LoVo (cell line): Measurements from ENCODE around the gene GALNT16.
"Not testable (repeated sequence)": the region's sequence is repeated elsewhere in the genome, so short reads cannot be mapped to it uniquely, and the experiment has no call there.

Experiments used
- DNase-seq: peaks from one replicate; pipeline ENCODE4 v3.0.0-alpha.2; 2016; ENCODE audit warnings: low spot score

Gene GALNT16

DNA sequence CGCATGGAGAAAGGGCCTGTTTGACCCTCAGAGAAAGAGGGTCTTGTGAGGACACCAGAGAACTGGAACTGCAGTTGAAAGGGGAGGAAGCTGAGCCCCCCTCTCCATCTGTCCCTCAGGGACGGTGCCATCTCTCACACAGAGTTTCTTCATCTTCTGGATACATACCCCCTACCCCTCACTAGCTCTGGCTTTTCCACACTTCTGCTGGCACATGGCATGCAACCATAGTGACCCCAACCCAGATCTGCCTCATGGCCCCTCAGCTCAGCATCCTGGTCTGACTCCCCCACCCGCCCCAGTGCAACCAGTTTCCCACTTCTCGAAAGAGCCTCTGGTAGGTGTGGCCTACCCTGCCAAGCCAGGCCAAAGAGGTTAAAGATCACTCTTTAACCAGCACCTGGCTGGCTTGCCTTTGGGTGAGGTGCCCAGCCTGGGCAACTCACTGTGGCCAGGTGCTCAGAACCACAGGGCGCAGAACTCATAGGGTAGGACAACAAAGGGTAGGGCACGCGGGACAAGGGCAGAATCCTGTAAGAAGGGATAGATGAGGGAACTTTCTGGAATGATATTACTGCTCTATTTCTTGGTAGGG, 25.8 kb downstream of the GALNT16 start:
- no peak for DNase-seq

DNA sequence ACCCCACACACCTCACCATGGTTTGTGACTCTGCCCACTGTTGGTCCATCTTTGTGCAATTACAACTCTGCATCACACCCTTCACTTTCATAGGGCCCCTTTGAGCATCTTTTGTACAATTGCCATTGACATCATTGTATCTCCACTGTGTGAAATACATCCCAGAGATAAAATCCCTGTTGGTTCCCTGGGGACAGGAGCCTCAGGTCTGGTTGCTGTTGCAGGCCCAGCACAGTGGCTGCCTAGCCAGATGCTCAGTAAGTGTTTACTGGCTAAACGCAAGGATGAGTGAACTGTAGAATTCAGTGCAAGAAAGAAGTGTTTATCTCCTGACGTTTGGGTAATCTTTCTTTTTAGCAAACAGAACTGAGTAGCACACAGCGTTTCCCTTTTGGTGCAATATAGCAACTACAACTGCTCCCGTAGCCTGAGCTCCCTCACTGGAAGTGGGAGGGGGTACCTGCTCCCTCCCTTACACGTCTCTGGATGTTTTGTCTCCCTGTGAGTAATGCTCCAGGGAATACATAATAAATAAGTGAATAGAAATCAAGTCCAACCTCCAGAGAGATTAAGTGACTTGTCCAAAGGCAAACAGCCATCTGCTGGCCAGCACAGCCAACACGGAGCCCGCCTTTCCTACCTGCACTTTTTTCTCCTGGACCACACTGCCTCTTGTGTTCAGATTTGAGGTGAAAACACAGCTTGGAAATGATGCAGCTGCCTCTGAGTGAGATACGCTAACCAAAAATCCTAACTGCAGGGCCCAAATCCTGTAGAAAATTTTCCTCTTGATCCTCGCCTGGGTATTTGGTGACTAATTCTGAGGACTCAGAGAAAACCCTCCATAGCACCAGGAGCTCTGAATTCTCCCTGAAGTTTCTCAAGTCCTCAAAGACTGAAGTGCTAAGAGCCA, 27.4 kb downstream of the GALNT16 start:
- DNase-seq: no peak

DNA sequence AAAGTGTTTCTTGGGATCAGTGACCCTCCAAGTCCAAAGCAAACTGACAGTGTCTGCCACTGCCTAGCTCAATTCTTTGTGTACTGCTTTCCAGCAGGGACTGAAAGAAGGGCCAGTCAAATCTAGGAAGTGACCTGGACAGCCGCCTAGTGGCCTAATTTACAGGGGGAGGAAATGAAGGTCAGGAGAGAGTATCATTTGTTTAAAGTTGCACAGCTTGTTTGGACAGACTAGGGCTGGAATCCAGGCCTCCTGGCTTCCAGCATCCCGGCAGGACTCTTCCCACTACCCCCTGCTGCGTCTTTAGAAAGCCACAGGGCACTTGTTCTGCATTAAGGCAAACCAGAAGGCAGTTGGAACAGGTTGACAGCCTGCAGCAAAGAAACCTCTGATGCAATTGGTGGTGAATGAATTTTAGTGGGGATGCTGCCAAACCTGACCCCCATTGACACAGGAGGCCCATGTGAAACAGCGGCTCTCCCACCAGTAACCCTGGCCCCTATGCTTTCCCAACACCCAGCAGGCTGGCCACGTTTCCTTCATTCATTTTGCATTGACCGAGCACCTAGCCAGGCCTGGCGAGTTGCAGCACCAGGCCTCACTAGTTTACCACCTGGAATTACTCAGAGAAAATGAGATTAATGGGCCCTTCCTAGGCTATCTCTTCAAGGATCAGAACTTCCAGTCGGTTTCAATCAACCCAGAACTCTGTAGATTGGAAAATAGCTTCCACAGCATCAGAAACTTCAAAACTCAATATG, 28.2 kb downstream of the GALNT16 start:
- no peak for DNase-seq

DNA sequence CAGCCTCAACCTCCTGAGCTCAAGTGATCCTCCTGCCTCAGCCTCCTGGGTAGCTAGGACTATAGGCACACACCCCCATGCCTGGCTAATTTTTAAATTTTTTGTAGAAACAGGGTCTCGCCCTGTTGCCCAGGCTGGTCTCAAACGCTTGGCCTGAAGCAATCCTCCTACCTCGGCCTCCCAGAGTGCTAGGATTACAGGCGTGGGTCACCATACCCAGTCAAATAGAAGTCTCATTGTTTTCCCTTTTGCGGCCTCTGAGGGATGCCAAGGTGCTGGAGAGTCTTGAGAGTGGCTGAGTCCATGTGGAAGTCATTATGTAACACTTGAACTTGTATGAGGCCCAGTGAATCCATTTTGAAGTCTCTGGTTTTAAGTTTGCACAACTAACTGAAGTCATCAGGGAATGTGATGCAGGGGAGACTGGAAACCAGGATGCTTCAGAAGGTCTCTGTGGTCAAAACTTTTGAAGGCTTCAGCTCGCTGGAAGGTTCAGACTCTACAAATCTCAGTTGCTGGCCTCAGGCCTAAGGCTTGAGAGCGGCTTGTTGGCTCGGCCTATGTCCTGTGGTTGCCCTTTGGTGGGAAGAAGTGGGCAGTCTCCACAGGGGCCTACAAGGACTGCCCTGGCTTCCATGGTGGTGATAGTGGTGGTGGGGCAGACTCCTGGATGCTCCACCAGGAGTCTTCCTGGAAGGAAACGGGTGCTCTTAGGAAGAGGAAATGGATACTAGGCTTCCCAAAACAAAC, 29.2 kb downstream of the GALNT16 start:
- no peak for DNase-seq

DNA sequence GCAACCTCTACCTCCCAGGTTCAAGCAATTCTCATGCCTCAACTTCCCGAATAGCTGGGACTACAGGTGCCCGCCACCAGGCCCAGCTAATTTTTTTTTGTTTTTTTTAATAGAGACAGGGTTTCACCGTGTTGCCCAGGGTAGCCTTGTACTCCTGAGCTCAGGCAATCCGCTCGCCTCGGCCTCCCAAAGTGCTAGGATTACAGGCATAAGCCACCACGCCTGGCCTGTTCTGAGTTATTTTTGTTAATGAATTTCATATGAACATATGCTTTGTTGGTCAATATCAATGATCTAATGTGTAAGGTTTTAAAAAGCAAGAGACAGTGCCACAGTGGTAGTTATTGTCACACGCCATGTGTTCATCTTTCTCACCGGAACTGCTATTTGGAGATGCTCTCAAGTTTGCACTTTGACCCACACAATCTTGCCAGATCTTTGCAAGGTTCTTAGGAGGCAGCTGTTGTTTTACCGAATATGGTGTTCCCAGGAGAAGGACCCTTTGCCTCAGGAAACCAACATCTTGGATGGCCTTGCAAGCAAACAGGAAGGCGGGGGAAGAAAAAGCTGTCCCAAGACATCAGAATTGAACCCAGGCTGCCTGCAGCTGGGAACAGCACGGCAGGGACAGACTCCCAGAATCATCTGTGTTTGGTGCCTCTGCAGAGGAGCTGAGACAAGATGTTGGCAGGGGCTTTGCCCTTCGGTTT, 30.0 kb downstream of the GALNT16 start:
- no peak for DNase-seq

DNA sequence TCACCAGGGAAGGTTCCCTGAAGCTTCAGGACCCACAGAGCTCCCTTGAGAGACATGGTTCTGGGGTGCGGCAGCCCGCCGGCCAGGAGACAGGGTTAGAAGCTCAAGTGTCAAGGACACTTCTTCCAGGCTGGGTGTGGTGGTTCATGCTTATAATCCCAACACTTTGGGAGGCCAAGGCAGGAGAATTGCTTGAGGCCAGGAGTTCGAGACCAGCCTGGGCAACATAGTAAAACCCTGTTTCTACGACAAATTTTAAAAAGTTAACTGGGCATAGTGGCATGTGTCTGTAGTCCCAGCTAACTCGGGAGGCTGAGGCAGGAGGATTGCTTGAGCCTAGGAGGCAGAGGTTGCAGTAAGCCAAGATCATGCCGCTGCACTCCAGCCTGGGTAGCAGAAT, 30.9 kb downstream of the GALNT16 start:
- DNase-seq: not testable (repeated sequence)

DNA sequence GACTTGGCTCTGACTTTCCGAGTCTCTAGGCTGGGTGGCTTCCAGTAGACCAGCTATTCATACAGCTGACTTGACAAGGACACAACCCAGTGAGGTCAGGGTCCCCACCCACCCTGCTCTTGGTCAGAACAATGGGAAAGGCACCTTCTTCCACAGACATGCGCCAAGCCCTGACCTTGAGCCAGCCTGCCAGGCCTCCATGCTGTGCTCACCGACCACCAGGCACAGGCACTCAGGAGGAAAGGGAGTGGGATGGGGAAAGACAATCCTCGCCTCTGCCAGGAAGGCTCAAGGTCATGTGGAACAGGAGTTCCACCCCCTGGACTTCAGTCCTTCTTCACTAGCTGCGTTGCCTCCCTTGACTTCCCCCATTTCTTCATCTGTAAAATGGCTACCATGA, 31.4 kb downstream of the GALNT16 start:
- DNase-seq: no peak

DNA sequence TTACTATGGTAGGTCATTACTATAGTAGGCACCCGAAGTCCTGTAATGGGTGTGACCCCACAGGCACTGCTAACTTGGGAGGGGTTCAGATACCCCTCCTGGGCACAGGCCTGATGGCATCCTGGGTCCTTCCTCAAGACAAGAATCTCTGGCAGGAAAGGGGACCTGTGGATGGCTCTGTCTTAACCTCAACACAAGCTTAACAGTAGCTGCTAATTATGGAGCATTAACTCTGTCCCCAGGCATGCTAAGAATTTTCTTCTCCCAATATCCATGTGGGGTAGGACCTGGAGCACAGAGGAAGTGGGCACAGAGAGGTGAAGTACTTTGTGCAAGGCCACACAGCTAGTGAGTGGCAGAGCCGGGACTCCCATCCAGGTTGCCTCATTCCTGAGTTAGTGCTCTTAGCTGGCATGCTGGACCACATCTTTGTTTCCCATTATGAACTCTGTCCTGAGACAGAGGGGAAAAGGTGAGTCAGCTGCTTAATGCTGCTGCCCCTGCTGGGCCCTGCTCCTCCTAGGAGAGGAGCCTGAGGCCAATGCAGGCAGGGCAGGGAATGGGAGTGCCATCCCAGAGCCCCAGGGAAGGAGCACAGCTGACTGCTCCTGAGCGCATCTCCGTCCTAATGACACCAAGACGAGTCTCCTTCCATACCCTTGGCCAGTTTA, 32.1 kb downstream of the GALNT16 start:
- no peak for DNase-seq

DNA sequence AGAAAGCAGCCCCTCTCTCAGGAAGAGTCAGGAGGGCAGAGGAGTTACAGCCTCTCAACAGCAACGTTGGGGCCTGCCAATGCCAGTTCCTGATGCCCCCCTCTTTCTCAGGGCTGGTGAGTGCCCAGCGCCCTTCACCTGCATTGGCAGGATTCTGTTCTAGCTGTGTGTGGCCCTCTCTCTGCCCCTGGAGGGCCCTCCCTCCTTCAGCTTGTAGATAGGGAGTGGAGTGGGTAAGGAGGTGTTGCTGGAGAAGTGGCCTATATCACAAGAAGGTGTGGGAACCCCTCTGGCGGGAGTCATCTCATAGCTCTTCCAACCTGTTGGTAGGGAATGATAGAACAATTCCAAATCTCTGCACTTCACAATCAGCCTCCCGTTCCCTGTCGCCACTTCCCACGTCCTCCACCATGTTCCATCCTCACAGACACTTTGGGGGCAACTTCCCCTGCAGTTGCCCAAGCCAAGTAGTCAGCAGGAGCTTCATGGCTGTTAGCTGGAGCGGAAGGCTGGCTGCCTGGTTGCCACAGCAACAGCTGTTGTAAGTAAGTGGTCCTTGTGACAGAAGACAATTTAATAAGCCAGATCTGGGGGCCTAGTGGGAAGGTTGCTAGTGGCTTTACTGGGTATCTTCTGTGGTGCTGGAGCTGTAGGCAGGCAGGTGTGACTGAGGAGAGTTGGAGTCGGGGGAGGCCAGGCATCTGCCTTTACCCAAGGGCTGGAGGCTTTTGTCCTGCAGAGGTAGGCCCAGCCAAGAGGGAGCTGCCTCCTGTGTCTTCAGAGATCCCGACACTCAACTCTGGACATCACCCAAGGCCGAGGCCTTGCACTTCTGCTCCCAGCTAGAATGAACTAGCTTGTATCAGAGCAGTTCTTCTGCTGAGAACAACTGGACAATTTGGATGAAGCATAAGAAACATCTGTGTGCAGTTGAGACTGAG, 38.4 kb downstream of the GALNT16 start:
- no peak for DNase-seq

DNA sequence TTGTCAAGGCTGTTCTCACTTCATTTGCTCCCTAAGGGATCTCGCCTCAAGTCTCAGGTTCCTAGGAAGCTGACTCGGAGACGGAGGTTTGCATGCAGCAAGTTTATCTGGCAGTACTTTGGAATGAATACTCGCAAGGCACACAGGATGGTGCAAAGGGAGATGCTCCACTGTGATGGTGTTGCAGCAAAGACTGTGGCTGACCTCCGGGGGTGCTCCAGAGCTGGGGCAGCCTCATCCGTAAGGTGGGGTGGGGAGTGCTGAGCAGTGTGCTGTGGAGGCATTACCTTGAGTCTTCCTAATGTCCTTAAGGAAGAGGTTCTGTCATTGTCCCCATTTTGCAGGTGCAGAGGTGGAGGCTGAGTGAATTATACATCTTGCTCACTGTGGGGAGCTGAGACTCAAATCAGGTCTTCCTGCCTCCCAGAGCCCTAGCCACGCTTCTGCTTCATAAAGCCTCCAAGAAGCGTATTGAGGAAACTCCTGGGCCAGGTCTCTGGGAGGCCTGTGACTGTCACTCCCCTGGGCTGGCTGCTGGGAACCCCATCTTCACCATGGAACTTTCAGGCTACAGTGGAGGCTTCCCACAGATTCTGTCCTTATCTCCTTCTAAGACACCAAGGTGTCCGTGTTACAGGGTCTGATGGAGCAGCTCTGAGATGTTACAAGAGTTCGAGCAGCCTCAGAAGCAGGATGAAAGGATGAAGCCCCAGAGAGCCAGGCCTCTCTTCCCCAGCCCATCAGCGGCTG, 39.5 kb downstream of the GALNT16 start:
- DNase-seq: no peak

DNA sequence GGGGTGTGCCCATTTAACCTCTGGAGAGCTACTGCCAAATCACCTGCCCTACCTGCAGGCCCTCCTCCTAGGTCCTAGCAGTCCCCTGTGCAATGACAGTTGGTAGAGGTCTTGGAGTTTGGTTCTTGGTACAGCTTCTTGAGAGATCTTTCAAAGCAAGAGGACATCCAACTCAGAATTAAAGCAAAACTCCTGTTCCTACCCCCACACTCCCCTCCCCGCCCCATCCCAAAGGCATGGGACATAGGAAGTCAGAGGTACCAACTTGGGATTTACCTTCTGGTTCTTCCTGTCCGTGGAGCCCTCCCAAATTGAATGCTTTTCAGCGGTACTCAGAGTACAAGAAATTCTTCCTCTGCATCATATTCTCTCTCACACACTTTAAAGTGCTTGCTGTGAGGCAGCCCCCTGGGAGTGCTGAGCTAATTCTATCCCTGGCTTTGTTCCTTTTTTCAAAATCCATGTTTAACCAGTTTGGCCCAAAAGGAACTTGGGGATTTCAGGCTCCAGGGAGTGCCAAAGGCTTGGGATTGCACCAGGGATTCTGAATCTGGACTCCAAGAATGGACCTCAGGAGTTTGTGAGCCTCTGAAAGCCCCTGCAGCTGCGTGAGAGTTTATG, 40.8 kb downstream of the GALNT16 start:
- DNase-seq: no peak

DNA sequence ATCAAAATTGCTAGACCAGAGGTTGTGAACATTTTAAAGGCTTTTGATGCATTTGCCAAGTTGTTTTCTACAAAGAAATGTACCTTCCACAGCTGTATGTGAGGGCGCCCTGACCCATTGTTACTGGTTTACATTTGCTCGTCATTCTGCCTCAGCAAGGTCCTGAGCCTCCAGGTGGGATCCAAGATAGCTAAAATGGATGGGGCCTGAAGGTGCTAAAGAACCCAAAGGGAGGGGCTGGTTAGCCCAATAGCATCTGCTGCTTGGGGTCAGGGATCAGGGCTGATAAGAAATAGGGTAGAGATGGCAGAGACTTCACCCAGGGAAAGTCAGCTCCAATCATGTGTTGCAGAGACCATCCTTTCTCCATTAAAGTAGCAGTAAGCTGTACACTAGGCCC, 43.1 kb downstream of the GALNT16 start:
- DNase-seq: no peak

DNA sequence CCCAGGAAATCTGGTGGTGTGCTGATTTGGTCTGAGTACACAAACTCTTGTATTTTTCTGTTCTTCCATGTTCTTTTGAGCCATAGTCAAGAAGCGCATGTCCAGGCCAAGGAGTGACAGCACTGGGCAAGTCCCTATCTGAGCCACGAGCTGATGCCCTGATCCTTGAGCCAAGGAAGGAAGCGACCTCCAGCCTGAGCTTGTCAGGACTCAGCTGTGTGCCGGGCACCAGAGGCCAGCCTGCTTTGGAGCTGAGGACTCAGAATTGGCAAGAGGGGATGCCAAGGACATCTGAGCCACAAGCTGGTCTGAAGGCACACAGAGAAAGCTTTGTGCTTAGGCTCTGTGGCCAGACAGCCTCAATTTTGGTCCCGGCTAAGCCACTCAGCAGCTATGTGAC, 52.6 kb downstream of the GALNT16 start:
- no peak for DNase-seq

DNA sequence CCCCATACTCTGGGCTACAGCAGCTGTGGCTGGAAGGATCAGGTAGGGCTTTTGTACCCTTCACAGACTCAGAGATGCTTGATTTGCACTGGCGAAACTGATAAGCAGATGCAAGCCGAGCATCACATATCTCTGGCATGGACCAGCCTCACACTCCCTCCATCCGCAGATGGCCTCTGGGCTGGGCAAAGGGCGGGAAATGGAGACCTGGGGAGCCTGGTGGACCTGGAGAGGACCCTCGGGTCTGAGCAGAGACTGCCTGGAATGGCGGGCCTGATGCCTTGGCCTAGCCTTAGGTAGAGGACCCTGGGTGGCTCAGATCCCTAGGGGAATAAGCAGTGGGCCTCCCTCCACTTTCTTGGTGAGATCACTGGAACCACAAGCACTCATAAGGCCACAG, 53.2 kb downstream of the GALNT16 start:
- no peak for DNase-seq

DNA sequence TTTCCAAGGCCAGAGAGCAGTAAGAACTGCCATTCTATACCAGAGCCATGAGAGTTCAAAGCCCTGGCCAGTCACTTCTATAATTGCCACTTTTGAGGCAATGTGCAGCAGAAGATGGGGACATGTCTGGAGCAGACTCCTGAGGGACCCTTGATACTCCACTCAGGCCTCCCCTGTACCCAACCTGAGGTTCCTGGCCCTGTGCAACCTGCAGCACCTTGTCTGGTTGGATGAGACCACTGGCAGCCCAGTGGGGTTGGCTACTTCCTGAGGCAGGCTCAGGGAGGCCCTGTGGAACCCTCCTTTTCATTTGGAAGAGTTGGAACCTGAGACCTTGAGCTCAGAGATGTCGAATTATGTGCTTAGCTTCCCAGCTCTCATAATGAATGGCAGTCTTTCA, 54.4 kb downstream of the GALNT16 start:
- DNase-seq: no peak

DNA sequence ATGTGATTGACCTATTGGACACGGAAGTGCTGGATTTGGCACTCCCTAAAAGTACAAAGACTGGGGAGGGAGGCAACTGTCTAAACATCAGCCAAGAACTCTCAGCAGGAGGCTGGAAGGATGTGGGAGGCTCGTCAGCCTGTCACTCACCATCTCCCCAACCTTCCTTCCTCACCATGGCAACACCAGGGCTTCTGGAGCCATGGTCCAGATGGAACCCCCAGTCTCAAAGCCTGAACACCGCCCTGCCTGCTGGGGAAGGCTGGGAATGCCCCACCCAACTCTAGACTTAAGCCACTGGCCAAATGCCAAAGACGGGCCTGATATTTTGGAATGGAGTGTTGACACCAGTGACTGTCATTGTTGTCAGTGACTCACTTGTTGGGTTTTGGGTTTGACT, 55.3 kb downstream of the GALNT16 start:
- DNase-seq: no peak

DNA sequence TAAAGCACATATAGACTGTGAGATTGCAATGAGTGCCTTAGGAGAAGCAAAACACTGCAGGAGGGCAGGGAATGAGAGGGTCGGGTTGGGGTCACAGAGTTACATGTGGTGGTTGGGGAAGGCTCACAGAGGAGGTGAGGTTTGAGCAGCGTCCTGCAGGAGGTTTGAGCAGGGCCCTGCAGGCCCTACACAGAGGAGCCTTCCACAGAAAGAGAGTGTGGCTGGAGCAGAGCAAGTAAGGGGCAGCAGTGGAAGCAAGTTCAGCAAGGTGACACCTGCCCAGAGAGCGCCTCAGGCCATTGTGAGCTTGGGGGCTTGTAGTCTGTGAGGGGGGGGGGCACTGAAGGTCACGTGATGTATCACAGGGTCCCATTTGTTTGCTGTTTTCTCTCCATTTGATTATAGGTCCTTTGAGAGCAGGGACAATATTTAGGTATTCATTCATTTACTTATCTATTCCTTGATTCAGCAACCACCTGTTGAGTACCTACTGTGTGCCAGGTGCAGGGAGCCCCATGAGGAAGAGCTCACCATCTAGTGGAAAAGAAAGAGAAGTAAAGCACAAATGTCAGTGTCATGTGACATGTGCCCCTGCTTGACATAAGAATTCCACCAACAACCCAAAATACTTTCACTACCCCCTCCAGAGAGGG, 56.6 kb downstream of the GALNT16 start:
- no peak for DNase-seq

DNA sequence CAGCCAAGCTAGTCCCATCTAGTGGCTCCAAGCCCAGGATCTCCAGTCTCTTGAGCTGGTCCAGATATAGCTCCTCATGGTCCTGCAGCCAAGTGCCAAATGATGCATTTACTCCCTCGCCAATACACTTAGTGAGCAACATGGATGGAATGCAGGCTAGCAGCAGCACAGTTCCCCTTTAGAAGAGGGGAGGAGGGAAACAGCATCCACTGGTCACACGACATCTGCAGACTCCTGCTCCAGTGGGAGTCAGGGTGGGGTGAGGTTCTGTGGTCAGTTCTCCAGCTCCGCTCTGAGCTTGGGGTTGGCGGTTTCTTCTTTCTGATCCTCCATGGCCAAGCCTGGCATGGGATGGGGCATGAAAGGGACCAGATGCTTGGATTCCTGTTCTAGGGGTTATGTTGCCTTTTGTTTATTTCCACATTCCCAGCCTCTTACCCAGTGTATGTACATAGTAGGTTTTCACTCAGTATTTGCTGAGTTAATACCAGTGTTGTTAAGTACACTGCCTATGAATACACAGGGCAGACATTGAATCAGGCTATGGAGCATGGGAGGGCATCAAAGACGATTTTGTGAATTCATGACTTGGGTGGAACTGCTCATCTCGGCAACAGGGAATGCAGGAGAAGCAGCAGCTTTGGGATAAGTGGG, 57.3 kb downstream of the GALNT16 start:
- no peak for DNase-seq
